Activated naive CD8-positive, alpha-beta T cell (primary cell): ENCODE measurements around the gene TUBB3.

Experiments
- H3K27ac Mint-ChIP-seq: one replicate; pipeline ENCODE4 v1.8.0; 2021; ENCODE audit warnings: mixed read lengths
- H3K27me3 Mint-ChIP-seq: one replicate; pipeline ENCODE4 v1.8.0; 2021; ENCODE audit warnings: mixed read lengths
- H3K36me3 Mint-ChIP-seq: one replicate; pipeline ENCODE4 v1.8.0; 2021; ENCODE audit warnings: mixed read lengths
- H3K4me1 Mint-ChIP-seq: one replicate; pipeline ENCODE4 v1.8.0; 2021; ENCODE audit warnings: low read depth, mixed read lengths
- H3K4me3 Mint-ChIP-seq: one replicate; pipeline ENCODE4 v1.8.0; 2021; ENCODE audit warnings: mild to moderate bottlenecking, mixed read lengths
- H3K9me3 Mint-ChIP-seq: one replicate; pipeline ENCODE4 v1.8.0; 2021; ENCODE audit warnings: low read depth, mixed read lengths

The TUBB3 gene

GRCh38 chr16:89972244-89973234 is 49.4 kb downstream of the TUBB3 start:
- H3K4me1 Mint-ChIP-seq: peaks cover 33% of the 10 kb centered on the region
- peak overlapping the region; percentile 98 for H3K4me3 Mint-ChIP-seq
- H3K27ac Mint-ChIP-seq: peak overlapping the region; percentile 97
- peaks cover 2% of the 10 kb centered on the region for H3K36me3 Mint-ChIP-seq
- no peaks in the 10 kb centered on the region for H3K9me3 Mint-ChIP-seq
- no peaks in the 10 kb centered on the region for H3K27me3 Mint-ChIP-seq

GRCh38 chr16:89973235-89973634 is 50.1 kb downstream of the TUBB3 start:
- Mint-ChIP-seq H3K4me3 (peak overlapping the region; percentile 98), H3K27ac (peak overlapping the region; percentile 97), H3K27me3 (no peaks in the 10 kb centered on the region), H3K36me3 (peaks cover 2% of the 10 kb centered on the region), H3K4me1 (peaks cover 33% of the 10 kb centered on the region), H3K9me3 (no peaks in the 10 kb centered on the region)

GRCh38 chr16:89973654-89974335 is 50.7 kb downstream of the TUBB3 start:
- Mint-ChIP-seq H3K27me3 (no peaks in the 10 kb centered on the region), H3K4me1 (peaks cover 33% of the 10 kb centered on the region), H3K36me3 (peaks cover 2% of the 10 kb centered on the region), H3K9me3 (no peaks in the 10 kb centered on the region), H3K27ac (no peak overlapping the region), H3K4me3 (peak overlapping the region; percentile 98)

GRCh38 chr16:89974870-89975269 is 51.7 kb downstream of the TUBB3 start:
- Mint-ChIP-seq H3K4me1 (peaks cover 33% of the 10 kb centered on the region), H3K9me3 (no peaks in the 10 kb centered on the region), H3K4me3 (peak overlapping the region; percentile 63), H3K36me3 (peaks cover 4% of the 10 kb centered on the region), H3K27me3 (no peaks in the 10 kb centered on the region), H3K27ac (no peak overlapping the region)

GRCh38 chr16:89981414-89981813 is 58.3 kb downstream of the TUBB3 start:
- no peak overlapping the region for H3K27ac Mint-ChIP-seq

GRCh38 chr16:89982318-89982717 is 59.2 kb downstream of the TUBB3 start:
- Mint-ChIP-seq H3K4me1 (peaks cover under 1% of the 10 kb centered on the region), H3K27ac (no peak overlapping the region), H3K4me3 (no peak overlapping the region), H3K27me3 (no peaks in the 10 kb centered on the region), H3K36me3 (peaks cover 5% of the 10 kb centered on the region), H3K9me3 (no peaks in the 10 kb centered on the region)

More at GRCh38 chr16:89981414-89981813, 58.3 kb downstream of the TUBB3 start:
- H3K4me1 Mint-ChIP-seq: peaks cover 2% of the 10 kb centered on the region
- no peaks in the 10 kb centered on the region for H3K27me3 Mint-ChIP-seq
- no peak overlapping the region for H3K4me3 Mint-ChIP-seq
- H3K36me3 Mint-ChIP-seq: peaks cover 5% of the 10 kb centered on the region
- no peaks in the 10 kb centered on the region for H3K9me3 Mint-ChIP-seq

GRCh38 chr16:89983536-89983935 is 60.4 kb downstream of the TUBB3 start:
- no peak overlapping the region for H3K27ac Mint-ChIP-seq
- H3K9me3 Mint-ChIP-seq: no peaks in the 10 kb centered on the region
- peaks cover 5% of the 10 kb centered on the region for H3K36me3 Mint-ChIP-seq
- no peaks in the 10 kb centered on the region for H3K27me3 Mint-ChIP-seq
- H3K4me1 Mint-ChIP-seq: no peaks in the 10 kb centered on the region
- H3K4me3 Mint-ChIP-seq: no peak overlapping the region

GRCh38 chr16:89984216-89984615 is 61.1 kb downstream of the TUBB3 start:
- H3K9me3 Mint-ChIP-seq: no peaks in the 10 kb centered on the region
- no peak overlapping the region for H3K4me3 Mint-ChIP-seq
- peaks cover 3% of the 10 kb centered on the region for H3K36me3 Mint-ChIP-seq
- H3K4me1 Mint-ChIP-seq: no peaks in the 10 kb centered on the region
- no peaks in the 10 kb centered on the region for H3K27me3 Mint-ChIP-seq
- no peak overlapping the region for H3K27ac Mint-ChIP-seq

- H3K27ac Mint-ChIP-seq: no peak overlapping the region
- peaks cover 3% of the 10 kb centered on the region for H3K36me3 Mint-ChIP-seq
- no peaks in the 10 kb centered on the region for H3K9me3 Mint-ChIP-seq
- H3K4me3 Mint-ChIP-seq: no peak overlapping the region
- H3K4me1 Mint-ChIP-seq: no peaks in the 10 kb centered on the region
- no peaks in the 10 kb centered on the region for H3K27me3 Mint-ChIP-seq
Observed at GRCh38 chr16:89985219-89985618, 62.1 kb downstream of the TUBB3 start.
